COR-L47 (cell line): ENCODE data around the gene SEZ6L.

Experiments
- DNase-seq: peaks from one replicate; lab custom pipeline; 2025; lab: John Stamatoyannopoulos, UW

The SEZ6L gene

GRCh38 chr22:26245001-26245400 is 75.7 kb downstream of the SEZ6L start:
- peak; percentile 22 for DNase-seq

- no peak for DNase-seq
Measured at GRCh38 chr22:26246552-26246951, 77.3 kb downstream of the SEZ6L start.

- DNase-seq = no peak
Measured at GRCh38 chr22:26251869-26252268, 82.6 kb downstream of the SEZ6L start.

DNA sequence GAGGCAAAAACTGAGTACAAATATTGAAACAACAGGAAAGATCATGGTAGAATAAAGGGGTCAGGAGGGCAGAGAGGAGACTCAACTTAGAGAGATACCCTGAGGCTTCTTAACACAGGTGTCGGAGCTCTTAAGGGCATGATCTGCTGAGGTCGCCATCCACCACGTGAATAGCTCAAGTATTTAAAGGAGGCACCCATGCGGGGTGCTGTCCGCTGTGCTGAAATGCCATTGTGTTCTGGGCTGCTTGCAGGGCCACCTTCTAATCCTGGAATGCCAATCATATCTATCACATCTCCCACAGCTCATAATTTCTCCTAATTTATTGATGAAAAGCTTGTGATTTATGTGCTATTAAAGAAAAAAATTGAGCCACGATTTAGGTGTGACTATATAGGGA is 90.2 kb downstream of the SEZ6L start:
- DNase-seq = no peak

DNA sequence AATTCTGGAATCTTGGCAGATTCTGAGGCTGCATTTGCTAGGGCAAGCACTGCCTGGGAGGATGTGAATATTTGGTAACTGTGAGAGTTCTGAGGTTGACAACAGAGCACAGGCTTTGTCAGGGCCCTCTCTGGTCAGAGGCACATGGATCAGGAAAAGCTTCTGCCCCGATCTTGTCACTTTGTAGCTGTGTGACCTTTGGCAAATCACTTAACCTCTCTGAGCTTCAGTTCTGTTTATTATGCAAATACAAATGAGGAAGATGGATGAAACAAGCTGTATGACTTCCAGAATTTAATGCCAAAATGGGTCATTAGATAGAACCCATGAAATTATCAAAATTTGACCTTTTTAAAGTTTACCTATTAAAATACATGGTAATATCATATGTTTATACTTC is 94.9 kb downstream of the SEZ6L start:
- no peak for DNase-seq

GRCh38 chr22:26265281-26265680 is 96.0 kb downstream of the SEZ6L start:
- no peak for DNase-seq

- DNase-seq = no peak
Measured at GRCh38 chr22:26265909-26266308, 96.6 kb downstream of the SEZ6L start.

GRCh38 chr22:26267856-26268255 is 98.6 kb downstream of the SEZ6L start:
- peak; percentile 92 for DNase-seq

DNA sequence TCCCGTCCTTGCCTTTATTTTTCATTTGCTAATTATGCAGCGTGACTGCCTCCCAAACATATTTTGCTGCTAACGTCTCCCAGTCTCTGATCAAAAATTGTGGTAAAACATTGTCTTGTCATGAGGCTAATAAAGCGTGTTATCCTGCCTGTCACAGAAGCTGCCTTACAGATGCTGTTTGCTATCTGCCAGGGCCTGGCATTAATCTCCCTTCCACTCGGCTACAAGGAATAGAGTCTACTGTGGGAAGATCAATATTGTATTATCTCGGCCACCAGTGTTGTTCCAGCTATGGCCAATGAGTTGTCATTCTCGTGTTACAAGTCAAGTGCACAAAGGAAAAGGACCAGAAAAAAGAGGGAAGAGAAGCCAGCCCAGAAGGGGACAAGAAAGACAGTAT is 100.3 kb downstream of the SEZ6L start:
- no peak for DNase-seq

DNA sequence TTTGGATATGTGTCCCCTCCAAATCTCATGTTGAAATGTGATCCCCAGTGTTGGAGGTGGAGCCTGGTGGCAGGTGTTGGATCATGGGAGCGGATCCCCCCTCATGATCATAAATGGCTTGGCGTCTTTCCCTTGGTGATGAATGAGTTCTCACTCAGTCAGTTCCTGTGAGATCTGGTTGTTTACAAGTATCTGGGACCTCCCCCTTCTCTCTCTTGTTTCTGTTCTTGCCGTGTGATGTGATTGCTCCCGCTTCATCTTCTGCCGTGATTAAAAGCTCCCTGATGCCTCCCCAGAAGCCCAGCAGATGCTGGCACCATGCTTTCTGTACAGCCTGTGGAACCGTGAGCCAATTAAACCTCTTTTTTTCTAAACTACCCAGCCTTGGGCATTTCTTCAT is 102.2 kb downstream of the SEZ6L start:
- DNase-seq = no peak

GRCh38 chr22:26273011-26273675 is 103.9 kb downstream of the SEZ6L start:
- peak; percentile 1 for DNase-seq

DNA sequence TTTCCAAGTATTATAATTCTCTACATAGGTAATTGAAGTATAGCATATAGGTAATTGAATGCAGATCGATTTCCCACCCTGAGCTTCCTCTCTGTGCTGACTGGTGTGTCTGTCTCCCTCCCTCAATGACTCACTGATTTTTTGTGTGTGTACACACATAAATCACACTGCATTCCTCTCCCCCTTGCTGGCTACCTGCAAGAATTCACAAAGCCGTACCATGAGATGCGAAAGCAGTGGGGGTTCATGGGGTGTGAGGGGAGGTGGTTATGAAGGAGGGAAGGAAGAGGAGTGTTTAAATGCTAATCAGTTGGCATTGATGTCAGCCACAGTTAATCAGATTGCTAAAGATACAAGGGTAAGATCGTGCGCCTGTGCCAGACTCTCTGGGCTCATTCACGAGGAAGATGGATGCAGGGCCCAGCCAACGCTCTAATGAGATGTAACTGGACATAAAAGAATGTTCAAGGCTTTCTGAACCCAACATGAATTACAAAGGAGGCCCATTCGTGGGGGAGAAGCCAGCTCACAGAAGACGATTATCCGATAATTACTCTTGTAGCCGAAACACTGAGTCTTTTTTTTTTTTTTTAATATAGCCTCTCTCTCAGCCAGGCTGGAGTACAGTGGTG is 107.4 kb downstream of the SEZ6L start:
- DNase-seq = no peak

GRCh38 chr22:26281941-26282340 is 112.7 kb downstream of the SEZ6L start:
- no peak for DNase-seq

- no peak for DNase-seq
Measured at GRCh38 chr22:26283330-26283729, 114.1 kb downstream of the SEZ6L start.

DNA sequence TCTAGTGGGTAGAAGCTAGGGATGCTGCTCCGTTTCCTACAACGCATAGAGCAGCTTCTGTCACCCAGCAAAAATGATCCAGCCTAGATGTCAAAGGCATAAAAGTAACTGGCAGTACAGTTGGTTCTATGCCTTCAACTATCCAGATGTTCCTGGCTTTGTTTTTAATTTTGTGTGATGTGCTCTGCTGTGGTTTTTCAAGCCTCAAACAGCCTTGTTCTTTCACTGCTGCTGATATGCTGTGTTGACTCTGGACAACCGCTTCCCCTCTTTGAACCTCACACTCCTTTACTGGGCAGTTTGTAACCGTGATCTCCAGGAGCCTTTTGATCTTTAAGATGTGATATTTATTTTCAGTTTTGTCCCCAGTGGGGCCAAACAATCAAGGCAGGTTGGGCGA is 116.4 kb downstream of the SEZ6L start:
- DNase-seq = no peak

DNA sequence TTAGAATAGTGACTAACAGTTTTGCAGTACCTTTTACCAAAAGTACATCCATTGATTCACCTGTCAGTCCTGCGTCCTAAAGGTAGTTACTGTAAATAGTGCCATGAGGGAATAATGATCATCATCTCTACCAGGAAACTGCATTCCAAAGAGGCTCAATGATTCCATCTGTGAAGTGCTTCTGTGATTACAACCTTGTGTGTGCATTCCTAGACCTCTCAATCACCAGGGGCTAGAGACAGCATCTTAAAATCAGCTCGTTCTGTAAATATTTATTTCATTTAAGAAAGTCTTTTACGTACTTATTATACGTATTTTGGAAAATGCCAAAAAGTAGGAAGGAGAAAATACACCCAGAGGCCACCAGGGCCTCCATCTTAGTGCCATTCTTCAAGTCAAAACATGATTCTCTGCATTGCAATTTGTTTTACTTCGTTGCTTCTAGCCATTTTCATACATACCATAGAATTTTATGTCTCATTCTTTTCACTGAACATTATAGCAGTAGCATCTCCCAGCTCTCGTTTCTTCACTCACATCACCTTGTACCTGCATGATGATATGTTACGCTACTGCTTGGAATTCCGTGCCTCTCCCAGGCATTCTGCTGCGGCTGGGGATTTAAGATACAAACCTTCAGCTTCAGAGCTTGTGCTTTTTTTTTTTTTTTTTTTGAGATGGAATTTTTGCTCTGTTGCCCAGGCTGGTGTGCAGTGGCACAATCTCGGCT is 117.0 kb downstream of the SEZ6L start:
- DNase-seq = no peak

- no peak for DNase-seq
Measured at GRCh38 chr22:26287382-26288225, 118.3 kb downstream of the SEZ6L start.

DNA sequence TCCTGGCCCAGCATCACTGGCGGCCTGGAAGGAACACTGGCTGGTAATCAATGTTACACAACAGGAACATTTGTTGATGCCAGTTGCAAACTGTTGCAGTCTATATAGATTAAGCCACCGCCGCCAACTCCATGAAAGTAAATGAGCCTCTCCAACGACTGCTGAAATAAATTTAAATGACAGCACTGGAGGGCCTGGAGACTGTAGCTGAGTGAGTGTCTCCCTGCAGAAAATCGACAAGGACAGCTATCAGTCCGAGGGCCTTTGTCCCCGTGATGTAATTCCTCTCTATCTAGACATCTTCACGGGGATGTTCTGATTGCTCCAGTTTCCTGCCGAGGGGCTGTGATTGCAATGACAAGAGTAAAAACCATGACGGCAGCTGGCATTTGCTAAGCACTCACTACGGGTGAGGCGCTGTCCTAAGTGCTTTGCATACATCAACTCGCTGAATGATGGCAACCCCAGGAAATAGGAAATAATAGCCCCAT is 120.4 kb downstream of the SEZ6L start:
- no peak for DNase-seq

DNA sequence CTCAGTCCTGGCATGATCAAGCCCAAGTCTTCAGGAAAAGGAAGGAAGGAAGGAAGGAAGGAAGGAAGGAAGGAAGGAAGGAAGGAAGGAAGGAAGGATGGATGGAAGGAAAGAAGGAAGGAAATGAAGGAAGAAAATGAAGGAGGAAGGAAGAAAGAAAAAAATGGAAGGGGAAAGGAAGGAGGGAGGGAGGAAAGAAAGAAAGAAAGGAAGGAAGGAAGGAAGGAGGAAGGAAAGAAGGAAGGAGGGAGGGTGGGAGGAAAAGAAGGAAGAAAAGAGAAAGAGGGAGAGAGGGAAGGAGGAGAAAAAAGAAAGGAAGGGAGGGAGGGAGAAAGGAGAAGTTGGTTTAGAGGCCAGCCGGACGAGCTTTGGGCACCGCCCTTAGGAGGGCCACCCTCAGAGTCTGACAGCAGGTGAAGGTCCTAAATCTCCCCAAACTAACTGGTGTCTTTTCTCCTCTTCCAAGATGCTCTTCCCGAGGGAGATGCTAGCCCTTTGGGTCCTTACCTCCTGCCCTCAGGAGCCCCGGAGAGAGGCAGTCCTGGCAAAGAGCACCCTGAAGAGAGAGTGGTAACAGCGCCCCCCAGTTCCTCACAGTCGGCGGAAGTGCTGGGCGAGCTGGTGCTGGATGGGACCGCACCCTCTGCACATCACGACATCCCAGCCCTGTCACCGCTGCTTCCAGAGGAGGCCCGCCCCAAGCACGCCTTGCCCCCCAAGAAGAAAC is 122.8 kb downstream of the SEZ6L start:
- no peak for DNase-seq

DNA sequence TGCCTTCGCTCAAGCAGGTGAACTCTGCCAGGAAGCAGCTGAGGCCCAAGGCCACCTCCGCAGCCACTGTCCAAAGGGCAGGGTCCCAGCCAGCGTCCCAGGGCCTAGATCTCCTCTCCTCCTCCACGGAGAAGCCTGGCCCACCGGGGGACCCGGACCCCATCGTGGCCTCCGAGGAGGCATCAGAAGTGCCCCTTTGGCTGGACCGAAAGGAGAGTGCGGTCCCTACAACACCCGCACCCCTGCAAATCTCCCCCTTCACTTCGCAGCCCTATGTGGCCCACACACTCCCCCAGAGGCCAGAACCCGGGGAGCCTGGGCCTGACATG is 123.4 kb downstream of the SEZ6L start:
- no peak for DNase-seq

GRCh38 chr22:26295563-26296126 is 126.4 kb downstream of the SEZ6L start:
- DNase-seq = no peak
